HCT116 (cell line): Measurements from ENCODE around the gene NRP1. TPM values are rescaled to one million over a fixed set of nuclear protein-coding genes. Genes with fewer than 3 reads are reported as not detected.

Experiments
- ATAC-seq: fragments of 200-7000 bp; cut with Tn5 transposase; 2 replicates; pipeline ENCODE4 v1.9.1; 2020; ENCODE audit warnings: mild to moderate bottlenecking, moderate library complexity
- BruUV-seq: library from RNA; stranded (reverse); fragments of 400-500 nt; replicated peaks from 2 replicates; lab custom pipeline; 2021; lab: Mats Ljungman, UMichigan
- CTCF ChIA-PET: fragments of 300-600 bp; sonication (Branson Sonifier 250); formaldehyde crosslinking; loops from one replicate; lab custom pipeline; 2021; ENCODE audit warnings: antibody characterized with exemption; lab: Charles Lee
- POLR2A ChIA-PET: fragments of 300-600, 350-600 bp; sonication (Branson Sonifier 250); formaldehyde crosslinking; loops from one replicate; lab custom pipeline; 2021; ENCODE audit warnings: antibody characterized with exemption; lab: Charles Lee
- RAD21 ChIA-PET, 2 experiments: fragments of 300-600 bp; sonication (Branson Sonifier 250); formaldehyde crosslinking; loops; one replicate each; lab custom pipeline; 2023; ENCODE audit warnings: low total read pairs in 2 of 2; ENCODE audit not compliant: uncharacterized antibody in 2 of 2, unreplicated experiment in 2 of 2, low non-redundant PET in 1 of 2; lab: Charles Lee
- DNase-seq: peaks from one replicate; pipeline ENCODE4 v3.0.0-alpha.2; 2010; ENCODE audit warnings: low read depth, low spot score
- H2AFZ ChIP-seq: fragments of 200-600 bp; shearing (Covaris generic), sonication (generic); 2 replicates; pipeline ENCODE4 v1.6.1; 2017; ENCODE audit warnings: low read depth, mixed run types, mixed read lengths, antibody characterized with exemption, low read length; ENCODE audit not compliant: poor library complexity, severe bottlenecking
- H3K27ac ChIP-seq: 2 replicates; pipeline ENCODE4 v1.5.1; 2012; ENCODE audit warnings: low read depth, low read length
- H3K27me3 ChIP-seq: fragments of 200-600 bp; sonication (generic); 2 replicates; pipeline ENCODE4 v1.6.1; 2016; ENCODE audit warnings: mixed run types, low read length, mixed read lengths; ENCODE audit not compliant: insufficient read depth
- H3K36me3 ChIP-seq, 2 experiments: fragments of 200-500 bp in 1 of 2; fragments of 200-600 bp in 1 of 2; sonication (Bioruptor generic) in 1 of 2; sonication (generic) in 1 of 2; 2 replicates each; pipeline versions ENCODE4 v1.5.1 to v1.6.1; 2014 to 2016; ENCODE audit warnings: low read length in 2 of 2, inconsistent platforms in 1 of 2, mixed read lengths in 1 of 2, mixed run types in 1 of 2; ENCODE audit not compliant: insufficient read depth in 2 of 2, control insufficient read depth in 1 of 2
- H3K4me1 ChIP-seq, 2 experiments: fragments of 200-600 bp in 1 of 2; sonication (generic) in 1 of 2; 2 replicates each; pipeline versions ENCODE4 v1.5.1 to v1.6.1; 2012 to 2017; ENCODE audit warnings: low read length in 2 of 2, inconsistent platforms in 1 of 2, mild to moderate bottlenecking in 1 of 2, mixed read lengths in 1 of 2, mixed run types in 1 of 2, moderate library complexity in 1 of 2; ENCODE audit not compliant: insufficient read depth in 2 of 2, control insufficient read depth in 1 of 2
- H3K4me2 ChIP-seq: fragments of 200-600 bp; sonication (generic); 2 replicates; pipeline ENCODE4 v1.6.1; 2017; ENCODE audit warnings: mixed run types, low read length, mixed read lengths
- H3K4me3 ChIP-seq, 2 experiments: fragments of 200-600 bp in 1 of 2; sonication (generic) in 1 of 2; replicated peaks in 1 of 2; 2 replicates each; pipeline ENCODE4 v1.5.1; 2011 to 2016; ENCODE audit warnings: low read length in 2 of 2, control low read depth in 1 of 2, low read depth in 1 of 2, mild to moderate bottlenecking in 1 of 2, mixed read lengths in 1 of 2, mixed run types in 1 of 2
- H3K79me2 ChIP-seq: fragments of 200-600 bp; sonication (generic); 2 replicates; pipeline ENCODE4 v1.6.1; 2017; ENCODE audit warnings: mild to moderate bottlenecking, mixed run types, low read length, moderate library complexity, mixed read lengths; ENCODE audit not compliant: insufficient read depth
- H3K9ac ChIP-seq: fragments of 200-600 bp; sonication (generic); 2 replicates; pipeline ENCODE4 v1.6.1; 2016; ENCODE audit warnings: low read length, mixed read lengths
- H3K9me2 ChIP-seq: fragments of 200-600 bp; sonication (generic), shearing (Covaris generic); 2 replicates; pipeline ENCODE4 v1.6.1; 2017; ENCODE audit warnings: mixed run types, mild to moderate bottlenecking, moderate library complexity; ENCODE audit not compliant: insufficient read depth
- H3K9me3 ChIP-seq, 2 experiments: fragments of 200-500 bp in 1 of 2; fragments of 200-600 bp in 1 of 2; sonication (Bioruptor generic) in 1 of 2; sonication (generic) in 1 of 2; 2 replicates each; pipeline ENCODE4 v1.6.1; 2014 to 2017; ENCODE audit warnings: low read length in 2 of 2, mixed read lengths in 2 of 2, inconsistent platforms in 1 of 2, low read depth in 1 of 2, mild to moderate bottlenecking in 1 of 2, mixed run types in 1 of 2, moderate library complexity in 1 of 2; ENCODE audit not compliant: control insufficient read depth in 1 of 2, insufficient read depth in 1 of 2
- H4K20me1 ChIP-seq: fragments of 200-600 bp; sonication (generic), shearing (Covaris generic); 2 replicates; pipeline ENCODE4 v1.6.1; 2017; ENCODE audit warnings: mixed run types, mild to moderate bottlenecking, moderate library complexity; ENCODE audit not compliant: insufficient read depth
- CEBPB ChIP-seq: IDR thresholded peaks from 2 replicates; pipeline ENCODE4 v1.6.1; 2012; ENCODE audit warnings: low read depth
- EZH2phosphoT487 ChIP-seq: fragments of 200-600 bp; IDR thresholded peaks from 2 replicates; pipeline ENCODE4 v1.6.1; 2018; ENCODE audit warnings: antibody characterized with exemption, borderline replicate concordance
- FOSL1 ChIP-seq: IDR thresholded peaks from 2 replicates; pipeline ENCODE4 v1.6.1; 2012; ENCODE audit warnings: low read depth
- JUND ChIP-seq: IDR thresholded peaks from 2 replicates; pipeline ENCODE4 v1.6.1; 2012
- POLR2A ChIP-seq: IDR thresholded peaks from 2 replicates; pipeline ENCODE4 v1.7.0; 2011; ENCODE audit warnings: borderline replicate concordance; ENCODE audit not compliant: insufficient read depth, insufficient read length; ENCODE audit errors: extremely low read depth
- POLR2AphosphoS5 ChIP-seq: IDR thresholded peaks from 2 replicates; pipeline ENCODE4 v1.6.1; 2011; ENCODE audit warnings: mild to moderate bottlenecking, low read depth, low read length, moderate library complexity
- RAD21 ChIP-seq: IDR thresholded peaks from 2 replicates; pipeline ENCODE4 v1.6.1; 2012; ENCODE audit warnings: low read depth, mild to moderate bottlenecking
- SIN3A ChIP-seq: IDR thresholded peaks from 2 replicates; pipeline ENCODE4 v1.6.1; 2012; ENCODE audit warnings: low read depth
- TCF7L2 ChIP-seq: IDR thresholded peaks from 2 replicates; pipeline ENCODE4 v1.7.0; 2011; ENCODE audit warnings: borderline replicate concordance, inconsistent platforms; ENCODE audit not compliant: insufficient read depth, insufficient read length; ENCODE audit errors: extremely low read depth
- ZNF274 ChIP-seq: fragments of 200-500 bp; sonication (Bioruptor generic); IDR thresholded peaks from 2 replicates; pipeline ENCODE4 v1.6.1; 2014; ENCODE audit warnings: mild to moderate bottlenecking, low read depth, low read length, inconsistent platforms
- intact Hi-C: fragments of 100-400 bp; cut with micrococcal nuclease; formaldehyde crosslinking; loops from 2 replicates; pipeline ENCODE4 v1.10.0; 2022
- total RNA-seq: library from RNA; stranded (reverse); gene quantifications from one replicate; pipeline ENCODE4 v1.2.1, GENCODE V29; 2021; ENCODE audit not compliant: unreplicated experiment
- TF ChIP-seq, protein P1 (sequence below), 3 experiments: fragments of 200-600 bp in 1 of 3; sonication (generic) in 1 of 3; IDR thresholded peaks in 2 of 3; conservative IDR thresholded peaks in 1 of 3; 2 replicates each; pipeline ENCODE4 v1.5.1; 2012 to 2017; ENCODE audit warnings: low read depth in 2 of 3, low read length in 2 of 3, antibody characterized with exemption in 1 of 3, borderline replicate concordance in 1 of 3, control low read depth in 1 of 3, mild to moderate bottlenecking in 1 of 3, mixed read lengths in 1 of 3, mixed run types in 1 of 3, moderate library complexity in 1 of 3; ENCODE audit not compliant: insufficient read depth in 1 of 3

The NRP1 gene
- total RNA-seq, 1 experiment from 2014 or later: 3.8 TPM

DNA sequence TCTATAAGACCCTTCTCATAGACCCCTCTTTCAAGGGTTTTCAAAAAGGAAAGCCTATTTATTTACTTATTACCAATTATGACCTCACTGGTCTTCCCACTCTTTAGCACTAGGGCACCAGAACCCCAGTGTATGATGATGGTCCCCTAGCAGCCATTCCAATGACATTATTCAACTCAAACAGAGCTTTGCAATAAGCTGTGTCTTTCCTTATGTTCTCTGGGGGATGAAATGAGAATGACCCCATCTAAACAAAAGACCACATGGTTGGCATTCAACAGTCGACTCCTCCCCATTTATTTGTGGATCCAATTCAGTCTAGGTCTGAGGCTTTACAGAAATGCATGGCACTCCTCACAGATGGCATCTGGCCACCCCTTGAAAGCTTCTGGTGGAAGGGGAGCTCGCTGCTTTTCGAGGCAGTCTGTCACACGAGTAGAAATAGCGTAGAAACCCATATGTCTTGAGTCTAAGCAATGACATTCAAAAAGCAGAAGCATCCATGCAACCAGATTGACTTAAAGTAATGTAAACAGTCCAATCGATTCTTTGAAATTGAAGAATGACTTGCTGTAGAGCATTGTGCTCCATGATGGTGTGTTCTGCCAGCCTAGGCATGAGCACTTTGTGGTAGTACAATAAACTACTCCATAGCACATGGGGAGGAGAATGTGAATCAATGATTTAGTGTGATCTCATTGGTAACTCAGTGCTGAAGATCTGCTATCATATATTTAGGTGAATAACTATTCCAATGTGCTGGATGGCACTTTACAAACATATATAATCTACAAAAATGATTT lies 29.8 kb downstream of the NRP1 start:
- Histone ChIP-seq H3K27ac (no peak overlapping the region), H3K79me2 (no peaks in the 10 kb centered on the region), H3K4me1 (no peaks in the 10 kb centered on the region), H3K27me3 (no peaks in the 10 kb centered on the region), H4K20me1 (no peaks in the 10 kb centered on the region), H3K9me3 (no peaks in the 10 kb centered on the region), H3K9ac (no peak overlapping the region)
- RAD21 ChIA-PET: no interaction called here
- TF ChIP-seq, protein P1, sequence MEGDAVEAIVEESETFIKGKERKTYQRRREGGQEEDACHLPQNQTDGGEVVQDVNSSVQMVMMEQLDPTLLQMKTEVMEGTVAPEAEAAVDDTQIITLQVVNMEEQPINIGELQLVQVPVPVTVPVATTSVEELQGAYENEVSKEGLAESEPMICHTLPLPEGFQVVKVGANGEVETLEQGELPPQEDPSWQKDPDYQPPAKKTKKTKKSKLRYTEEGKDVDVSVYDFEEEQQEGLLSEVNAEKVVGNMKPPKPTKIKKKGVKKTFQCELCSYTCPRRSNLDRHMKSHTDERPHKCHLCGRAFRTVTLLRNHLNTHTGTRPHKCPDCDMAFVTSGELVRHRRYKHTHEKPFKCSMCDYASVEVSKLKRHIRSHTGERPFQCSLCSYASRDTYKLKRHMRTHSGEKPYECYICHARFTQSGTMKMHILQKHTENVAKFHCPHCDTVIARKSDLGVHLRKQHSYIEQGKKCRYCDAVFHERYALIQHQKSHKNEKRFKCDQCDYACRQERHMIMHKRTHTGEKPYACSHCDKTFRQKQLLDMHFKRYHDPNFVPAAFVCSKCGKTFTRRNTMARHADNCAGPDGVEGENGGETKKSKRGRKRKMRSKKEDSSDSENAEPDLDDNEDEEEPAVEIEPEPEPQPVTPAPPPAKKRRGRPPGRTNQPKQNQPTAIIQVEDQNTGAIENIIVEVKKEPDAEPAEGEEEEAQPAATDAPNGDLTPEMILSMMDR (IDR thresholded peaks at IDR 0.05 in 2 of 3, conservative IDR thresholded peaks at IDR 0.05 in 1 of 3; ENCODE audit: borderline replicate concordance in 1 of 3, insufficient read depth in 1 of 3, low read depth in 2 of 3, low read length in 2 of 3): no peak
- TF ChIP-seq ZNF274 (no peak), SIN3A (no peak), RAD21 (no peak), CEBPB (no peak), POLR2A (no peak), TCF7L2 (no peak), EZH2phosphoT487 (no peak), FOSL1 (no peak), JUND (no peak), POLR2AphosphoS5 (no peak)
- TF ChIP-seq, all 23 proteins: peak for 0
- ATAC-seq: no peak
- no TSS peak for BruUV-seq
- CTCF ChIA-PET: no interaction called here
- no peak overlapping the region for H2AFZ ChIP-seq
- POLR2A ChIA-PET: no interaction called here
- H3K36me3 ChIP-seq: no peaks in the 10 kb centered on the region
- no peak for DNase-seq
- H3K4me3 ChIP-seq: no peak overlapping the region
- no peak overlapping the region for H3K4me2 ChIP-seq
- intact Hi-C loops: no loop called here
- H3K9me2 ChIP-seq: no peaks in the 10 kb centered on the region
